ENCODE data around the gene IGSF6.

- no peak for TF ChIP-seq EZH2 (IDR thresholded peaks at IDR 0.05)
- TF ChIP-seq POLR2AphosphoS5 (IDR thresholded peaks at IDR 0.05; ENCODE audit: borderline replicate concordance, low read depth, low read length), result no peak
- no peak for TF ChIP-seq FOXP2 (optimal IDR thresholded peaks at IDR 0.05; ENCODE audit: control extremely low read depth, extremely low read length, insufficient read depth)
These were observed 62.1 kb downstream of the IGSF6 start for GRCh38 chr16:21590287-21590686.
